Ovary (tissue), 9 donors: ENCODE results near the gene TTC1. TPM values are rescaled to one million over a fixed set of nuclear protein-coding genes. Genes with fewer than 3 reads are reported as not detected.

Experiments used
- DNase-seq, 5 donors: peaks; one replicate each; pipeline ENCODE4 v3.0.0-alpha.2; 2019 to 2020
- H3K27ac ChIP-seq, 2 donors: fragments of 200-600 bp; one replicate each; pipeline versions ENCODE4 v1.5.1 to v1.8.0; 2019 to 2022
- H3K27me3 ChIP-seq: fragments of 200-600 bp; one replicate; pipeline ENCODE4 v1.8.0; 2022
- H3K36me3 ChIP-seq: fragments of 200-600 bp; sonication (generic); one replicate; pipeline ENCODE4 v1.5.1; 2019
- H3K4me1 ChIP-seq: one replicate; pipeline ENCODE4 v1.8.1; 2013; ENCODE audit warnings: mild to moderate bottlenecking, moderate library complexity; ENCODE audit not compliant: insufficient read depth
- H3K4me3 ChIP-seq: fragments of 200-600 bp; sonication (generic); one replicate; pipeline ENCODE4 v1.5.1; 2017
- H3K9me3 ChIP-seq, 2 donors: fragments of 200-600 bp in 1 of 2; sonication (generic) in 1 of 2; one replicate each; pipeline versions ENCODE4 v1.5.1 to v1.8.1; 2013 to 2019; ENCODE audit warnings: mild to moderate bottlenecking in 1 of 2, moderate library complexity in 1 of 2
- CTCF ChIP-seq, 3 donors: fragments of 450-650 bp in 2 of 3; fragments of 200-600 bp in 1 of 3; IDR thresholded peaks; one replicate each; pipeline versions ENCODE4 v1.5.1 to v1.8.0; 2016 to 2022; ENCODE audit warnings: antibody characterized with exemption in 3 of 3, mild to moderate bottlenecking in 1 of 3
- EP300 ChIP-seq: sonication (generic); formaldehyde crosslinking; IDR thresholded peaks from one replicate; pipeline ENCODE4 v1.6.1; 2017; ENCODE audit warnings: antibody characterized with exemption
- POLR2A ChIP-seq: fragments of 450-650 bp; IDR thresholded peaks from one replicate; pipeline ENCODE4 v1.6.1; 2017; ENCODE audit warnings: antibody characterized with exemption, mild to moderate bottlenecking, moderate library complexity
- WGBS, 3 donors: extraction: QIAGEN DNeasy Blood & Tissue Kit in 1 of 3; methylation state at CpG; one replicate each; pipeline versions ENCODE4 v1.1.5 to v1.1.7; 2013 to 2017; 5-methylcytosine and 5-hydroxymethylcytosine counted together
- intact Hi-C, 4 donors: fragments of 100-400 bp; cut with DNase I; formaldehyde crosslinking; loops; one replicate each; pipeline versions ENCODE4 v1.11.0 to v1.15.1; 2022 to 2023
- polyA plus RNA-seq, 2 donors: library from polyadenylated mRNA; stranded (reverse); fragments of 200-250 nt in 1 of 2; fragments of 350-450 nt in 1 of 2; fragmentation: Illumina TruSeq in 1 of 2; extraction: RNeasy Lipid Tissue Mini Kit (QIAGEN cat#74804) in 1 of 2; gene quantifications; one replicate each; pipeline ENCODE4 v1.2.3, GENCODE V29; 2013 to 2014
- total RNA-seq, 7 donors: library from RNA; depleted of rRNA in 2 of 7; stranded (reverse); fragments of >200 nt in 2 of 7; fragmentation: NEBNext Ultra II Directional in 3 of 7; extraction: Animal tissue kit (Norgen Biotek cat#: 25700) in 3 of 7; gene quantifications; one replicate each; pipeline versions ENCODE4 v1.1.0 to v1.2.4, GENCODE V29; 2016 to 2023
- donor health status: DM: no; HTN: no; CAD: no; lungs with moderate emphysema.
- donor health status: DM: no; HTN: no; CAD: no.
- donor health status: Bipolar disorder and iron deficiency.
- donor health status: DM: yes; HTN: yes; CAD: no.
- donor health status: DM: no; HTN: no; CAD: no.
- donor health status: DM: yes; HTN: yes; CAD: no.

TTC1 gene
- total and polyA plus RNA-seq, 9 donors, result 21.9 to 99.5 (median 37.2) TPM

- WGBS, 3 donors, result 56 to 62% (median 60%) methylated on average over 2 of the region's 2 CpGs
- Histone ChIP-seq H3K4me3 (no peak overlapping the region), H3K4me1 (peaks cover 1% of the 10 kb centered on the region), H3K27me3 (no peaks in the 10 kb centered on the region), H3K27ac (no peak overlapping the region), H3K9me3 (no peaks in the 10 kb centered on the region), H3K36me3 (no peaks in the 10 kb centered on the region)
- intact Hi-C loops, result loop anchor here in 1 of 4 donors (5.0 kb wide), 1 partner anchor 328 kb away; no protein-coding TSS in a partner anchor
- TF ChIP-seq EP300 (no peak), CTCF (IDR thresholded peaks at IDR 0.05) (no peak), POLR2A (no peak)
- no peak for DNase-seq
Measured at GRCh38 chr5:160018945-160019625, 10.1 kb downstream of the TTC1 start.

- 65 to 76% (median 68%) methylated on average over 7 of the region's 7 CpGs for WGBS, 3 donors
- no peak for TF ChIP-seq POLR2A
- TF ChIP-seq CTCF (IDR thresholded peaks at IDR 0.05), result no peak
- TF ChIP-seq EP300, result no peak
- H3K27ac ChIP-seq, result no peak overlapping the region
Measured at GRCh38 chr5:160020266-160020770, 11.4 kb downstream of the TTC1 start.

GRCh38 chr5:160020964-160021363 is 12.0 kb downstream of the TTC1 start:
- Histone ChIP-seq H3K4me3 (no peak overlapping the region), H3K9me3 (no peaks in the 10 kb centered on the region), H3K27ac (no peak overlapping the region), H3K27me3 (no peaks in the 10 kb centered on the region), H3K36me3 (no peaks in the 10 kb centered on the region), H3K4me1 (peaks cover 1% of the 10 kb centered on the region)
- intact Hi-C loops, result loop anchor here (5.0 to 10.0 kb wide), 5 partner anchors 174 to 371 kb away; no protein-coding TSS in a partner anchor
- DNase-seq, result no peak
- TF ChIP-seq EP300 (no peak), POLR2A (no peak), CTCF (IDR thresholded peaks at IDR 0.05) (no peak)
- WGBS, 3 donors, result 17 to 41% (median 22%) methylated on average over 4 of the region's 4 CpGs

More at GRCh38 chr5:160020266-160020770, 11.4 kb downstream of the TTC1 start:
- no peaks in the 10 kb centered on the region for H3K9me3 ChIP-seq
- intact Hi-C loops, result loop anchor here (5.0 to 10.0 kb wide), 5 partner anchors 174 to 372 kb away; no protein-coding TSS in a partner anchor
- no peak for DNase-seq
- H3K4me3 ChIP-seq, result no peak overlapping the region
- H3K36me3 ChIP-seq, result no peaks in the 10 kb centered on the region
- peaks cover 1% of the 10 kb centered on the region for H3K4me1 ChIP-seq
- no peaks in the 10 kb centered on the region for H3K27me3 ChIP-seq

GRCh38 chr5:160021831-160022446 is 13.0 kb downstream of the TTC1 start:
- Histone ChIP-seq H3K27ac (no peak overlapping the region), H3K36me3 (no peaks in the 10 kb centered on the region), H3K9me3 (no peaks in the 10 kb centered on the region), H3K4me1 (peaks cover 1% of the 10 kb centered on the region), H3K27me3 (no peaks in the 10 kb centered on the region), H3K4me3 (no peak overlapping the region)
- peak in 4 of 5 donors; percentile 31 to 65 (median 37) for DNase-seq
- intact Hi-C loops, result loop anchor here (2.0 to 10.0 kb wide), 6 partner anchors 173 to 370 kb away; no protein-coding TSS in a partner anchor
- TF ChIP-seq CTCF (IDR thresholded peaks at IDR 0.05) (peak; percentile 55 to 81 (median 72)), EP300 (no peak)
- 7 to 11% (median 10%) methylated on average over 3 of the region's 3 CpGs for WGBS, 3 donors
